HepG2 (cell line): Measurements from ENCODE around the gene BACH2. TPM values are rescaled to one million over a fixed set of nuclear protein-coding genes. Genes with fewer than 3 reads are reported as not detected.

Experiments
- ATAC-seq: fragments of 200-7000 bp; cut with Tn5 transposase; 3 replicates; pipeline ENCODE4 v1.9.1; 2020; ENCODE audit warnings: mild to moderate bottlenecking, moderate library complexity
- BruUV-seq: library from RNA; stranded (reverse); fragments of 400-500 nt; replicated peaks from 2 replicates; lab custom pipeline; 2021; lab: Mats Ljungman, UMichigan
- CTCF ChIA-PET: fragments of 300-600 bp; formaldehyde crosslinking; extraction: SDS; loops from one replicate; lab custom pipeline; 2021; ENCODE audit warnings: low total read pairs, inconsistent platforms, low intra/inter-chr PET ratio; lab: Yijun Ruan, JAX
- POLR2A ChIA-PET: fragments of 350-600 bp; sonication (Branson Sonifier 250); formaldehyde crosslinking; loops from one replicate; lab custom pipeline; 2020; ENCODE audit warnings: antibody characterized with exemption, inconsistent platforms; lab: Yijun Ruan, JAX
- DNase-seq: peaks from one replicate; pipeline ENCODE4 v3.0.0-alpha.2; 2015; ENCODE audit warnings: low spot score
- FAIRE-seq: peaks from 3 replicates; lab custom pipeline; 2011; peaks lifted over from hg19 to GRCh38; lab: Jason Lieb, UNC
- H2AFZ ChIP-seq: one replicate; pipeline ENCODE4 v1.6.1; 2011; ENCODE audit warnings: low read length, inconsistent platforms
- H3K27ac ChIP-seq: fragments of 300-600 bp; 3 replicates; pipeline ENCODE4 v1.8.0; 2011; ENCODE audit warnings: mixed run types, mild to moderate bottlenecking, mixed read lengths, low read length, inconsistent platforms; ENCODE audit not compliant: insufficient read depth; ENCODE audit errors: extremely low read length
- H3K27me3 ChIP-seq, 2 experiments: fragments of 200-600 bp in 1 of 2; 2 replicates in 1 of 2; 3 replicates in 1 of 2; pipeline versions ENCODE4 v1.6.0 to v1.8.0; 2011; ENCODE audit warnings: low read length in 2 of 2, mild to moderate bottlenecking in 2 of 2, moderate library complexity in 2 of 2, inconsistent platforms in 1 of 2; ENCODE audit not compliant: insufficient read depth in 2 of 2, control insufficient read depth in 1 of 2
- H3K36me3 ChIP-seq, 2 experiments: fragments of 200-600 bp in 1 of 2; replicated peaks in 1 of 2; 2 replicates in 1 of 2; 3 replicates in 1 of 2; pipeline versions ENCODE4 v1.5.1 to v1.8.0; 2011; ENCODE audit warnings: low read length in 2 of 2, inconsistent platforms in 1 of 2; ENCODE audit not compliant: insufficient read depth in 2 of 2, control insufficient read depth in 1 of 2
- H3K4me1 ChIP-seq: 2 replicates; pipeline ENCODE4 v1.5.1; 2012; ENCODE audit warnings: low read length, inconsistent platforms; ENCODE audit not compliant: insufficient read depth
- H3K4me2 ChIP-seq: 2 replicates; pipeline ENCODE4 v1.6.0; 2011; ENCODE audit warnings: low read depth, low read length, inconsistent platforms
- H3K4me3 ChIP-seq, 3 experiments: fragments of 200-600 bp in 1 of 3; sonication (generic), shearing (Covaris generic) in 1 of 3; replicated peaks in 1 of 3; 2 replicates each; pipeline ENCODE4 v1.5.1; 2011 to 2016; ENCODE audit warnings: low read length in 3 of 3, inconsistent platforms in 2 of 3, low read depth in 2 of 3, mild to moderate bottlenecking in 2 of 3, control low read depth in 1 of 3, mixed read lengths in 1 of 3; ENCODE audit not compliant: insufficient read depth in 1 of 3
- H3K79me2 ChIP-seq: one replicate; pipeline ENCODE4 v1.6.1; 2011; ENCODE audit warnings: low read length, inconsistent platforms; ENCODE audit not compliant: insufficient read depth
- H3K9ac ChIP-seq: 2 replicates; pipeline ENCODE4 v1.6.0; 2011; ENCODE audit warnings: mild to moderate bottlenecking, low read depth, low read length, inconsistent platforms; ENCODE audit not compliant: insufficient read depth
- H3K9me3 ChIP-seq: 2 replicates; pipeline ENCODE4 v1.5.1; 2012; ENCODE audit warnings: mild to moderate bottlenecking, low read length
- H4K20me1 ChIP-seq: 2 replicates; pipeline ENCODE4 v1.6.0; 2011; ENCODE audit warnings: inconsistent platforms, mild to moderate bottlenecking, low read length, moderate library complexity; ENCODE audit not compliant: insufficient read depth
- AGO2 ChIP-seq: fragments of 200-400 bp; formaldehyde crosslinking; optimal IDR thresholded peaks from 2 replicates; pipeline ENCODE3; 2017; ENCODE audit warnings: mild to moderate bottlenecking, low read depth, low read length, moderate library complexity
- ATF7-NPFF ChIP-seq: sonication (generic); formaldehyde crosslinking; IDR thresholded peaks from 2 replicates; pipeline ENCODE4 v1.8.1; 2023; ENCODE audit warnings: mild to moderate bottlenecking, low read depth, missing genetic modification reagents, moderate library complexity
- BORCS8-MEF2B ChIP-seq: sonication (generic); formaldehyde crosslinking; IDR thresholded peaks from 2 replicates; pipeline ENCODE4 v1.8.0; 2022; ENCODE audit warnings: mild to moderate bottlenecking, missing genetic modification reagents
- ETV5 ChIP-seq: IDR thresholded peaks from 2 replicates; pipeline ENCODE4 v1.6.1; 2018; ENCODE audit warnings: missing biosample characterization, missing genetic modification reagents, inconsistent platforms, borderline replicate concordance
- FOXM1 ChIP-seq: sonication (generic); formaldehyde crosslinking; IDR thresholded peaks from 2 replicates; pipeline ENCODE4 v1.5.0; 2020; ENCODE audit warnings: missing genetic modification reagents
- KLF12 ChIP-seq: sonication (generic); formaldehyde crosslinking; IDR thresholded peaks from 2 replicates; pipeline ENCODE4 v1.4.0; 2020; ENCODE audit warnings: missing genetic modification reagents, borderline replicate concordance
- MIER2 ChIP-seq: IDR thresholded peaks from 2 replicates; pipeline ENCODE4 v1.6.1; 2016; ENCODE audit warnings: missing biosample characterization, missing genetic modification reagents
- PAF1 ChIP-seq: IDR thresholded peaks from 2 replicates; pipeline ENCODE4 v1.6.1; 2016; ENCODE audit warnings: missing genetic modification reagents, missing compliant biosample characterization
- PRDM4 ChIP-seq: sonication (generic); formaldehyde crosslinking; IDR thresholded peaks from 2 replicates; pipeline ENCODE4 v1.9.0; 2021; ENCODE audit warnings: missing genetic modification reagents, borderline replicate concordance
- RELA ChIP-seq: sonication (generic); formaldehyde crosslinking; IDR thresholded peaks from 2 replicates; pipeline ENCODE4 v1.4.0; 2020; ENCODE audit warnings: missing genetic modification reagents
- RXRB ChIP-seq: IDR thresholded peaks from 2 replicates; pipeline ENCODE4 v1.6.1; 2016; ENCODE audit warnings: borderline replicate concordance, missing genetic modification reagents, missing compliant biosample characterization
- ZNF331 ChIP-seq: sonication (generic); formaldehyde crosslinking; IDR thresholded peaks from 2 replicates; pipeline ENCODE4 v1.4.0; 2020; ENCODE audit warnings: missing genetic modification reagents
- ZNF709 ChIP-seq: sonication (generic); formaldehyde crosslinking; IDR thresholded peaks from 2 replicates; pipeline ENCODE4 v1.5.0; 2020; ENCODE audit warnings: mild to moderate bottlenecking, missing genetic modification reagents
- ZNF770 ChIP-seq: sonication (generic); formaldehyde crosslinking; IDR thresholded peaks from 2 replicates; pipeline ENCODE4 v1.5.0; 2020; ENCODE audit warnings: mild to moderate bottlenecking, missing genetic modification reagents
- ZSCAN30 ChIP-seq: sonication (generic); formaldehyde crosslinking; IDR thresholded peaks from 2 replicates; pipeline ENCODE4 v1.5.0; 2020; ENCODE audit warnings: mild to moderate bottlenecking, missing genetic modification reagents
- WGBS: methylation state at CpG from one replicate; pipeline ENCODE4 v1.1.6; 2017; ENCODE audit warnings: low lambda C conversion rate; 5-methylcytosine and 5-hydroxymethylcytosine counted together
- in situ Hi-C: cut with HindIII; loops from 2 replicates; pipeline ENCODE4 v1.10.0; 2017; ENCODE audit warnings: low pct_unique_long_range_greater_than_20kb; ENCODE audit not compliant: extremely low pct_ligation_motif_present
- intact Hi-C: fragments of 100-400 bp; cut with micrococcal nuclease; formaldehyde crosslinking; loops from one replicate; pipeline ENCODE4 v1.10.0; 2022; ENCODE audit not compliant: unreplicated experiment
- polyA plus RNA-seq, 8 experiments: library from polyadenylated mRNA; depleted of rRNA in 3 of 8; stranded (reverse) in 7 of 8; unstranded in 1 of 8; fragments of >200 nt; fragmentation: Illumina TruSeq in 4 of 8; extraction: Trizol in 4 of 8; gene quantifications; 2 replicates each; pipeline versions ENCODE4 v1.2.1 to v1.2.3, GENCODE V29; 2011 to 2016; ENCODE audit warnings: low read depth in 4 of 8, missing spikeins in 1 of 8, mixed read lengths in 1 of 8; ENCODE audit not compliant: insufficient read depth in 1 of 8
- total RNA-seq, 5 experiments: library from RNA; depleted of rRNA; stranded (reverse); fragments of >200 nt; fragmentation: Illumina TruSeq; extraction: Trizol; gene quantifications; 2 replicates each; pipeline ENCODE4 v1.2.3, GENCODE V29; 2016; ENCODE audit warnings: low read depth in 1 of 5
- TF ChIP-seq, protein P1 (sequence below): sonication (generic); formaldehyde crosslinking; IDR thresholded peaks from 2 replicates; pipeline ENCODE4 v1.4.0; 2020; ENCODE audit warnings: missing genetic modification reagents
- TF ChIP-seq, protein P2 (sequence below): sonication (generic); formaldehyde crosslinking; IDR thresholded peaks from 2 replicates; pipeline ENCODE4 v1.4.0; 2020; ENCODE audit warnings: low read depth, mild to moderate bottlenecking, missing genetic modification reagents
- TF ChIP-seq, protein P3 (sequence below): IDR thresholded peaks from 2 replicates; pipeline ENCODE4 v1.6.1; 2016; ENCODE audit warnings: mild to moderate bottlenecking, missing biosample characterization, missing genetic modification reagents

Gene BACH2
- total and polyA plus RNA-seq, 2 of the 13 experiments (the other 11 are each of a cell fraction or from before 2014, with no cell fraction given) = 0.01 TPM; not detected in 1

DNA sequence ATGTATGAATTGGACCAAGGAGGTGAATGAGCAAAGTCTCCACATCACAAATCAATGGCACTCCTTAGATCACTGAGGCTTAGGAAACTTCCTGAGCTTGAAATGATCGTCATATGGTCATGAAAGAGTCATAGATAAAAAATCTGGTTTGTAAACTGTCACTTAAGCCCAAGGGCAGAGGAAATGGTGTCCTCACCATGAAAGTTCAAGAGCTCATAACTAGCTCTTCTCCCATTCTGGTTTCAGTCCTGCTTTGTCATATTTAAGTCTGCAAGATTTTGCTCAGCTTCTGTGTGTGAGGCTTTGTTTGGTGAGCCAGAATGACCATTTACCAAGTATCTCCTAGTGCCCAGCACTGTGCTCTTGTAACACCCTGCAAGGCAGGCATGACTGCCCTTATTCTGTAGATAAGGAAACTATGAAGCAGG, 341.9 kb downstream of the BACH2 start:
- no peak overlapping the region for H3K4me2 ChIP-seq
- H3K79me2 ChIP-seq = no peaks in the 10 kb centered on the region
- no peak overlapping the region for H3K27ac ChIP-seq
- TF ChIP-seq RXRB (CRISPR knock-in tag) (no peak), PAF1 (CRISPR knock-in tag) (no peak), ATF7-NPFF (no peak), ZNF331 (no peak), AGO2 (no peak), ZSCAN30 (CRISPR knock-in tag) (no peak), RELA (CRISPR knock-in tag) (no peak), ZNF709 (no peak), FOXM1 (no peak), PRDM4 (CRISPR knock-in tag) (no peak), MIER2 (CRISPR knock-in tag) (no peak), ZNF770 (CRISPR knock-in tag) (no peak), ETV5 (CRISPR knock-in tag) (no peak), KLF12 (CRISPR knock-in tag) (no peak), BORCS8-MEF2B (CRISPR knock-in tag) (no peak)
- TF ChIP-seq, protein P1, sequence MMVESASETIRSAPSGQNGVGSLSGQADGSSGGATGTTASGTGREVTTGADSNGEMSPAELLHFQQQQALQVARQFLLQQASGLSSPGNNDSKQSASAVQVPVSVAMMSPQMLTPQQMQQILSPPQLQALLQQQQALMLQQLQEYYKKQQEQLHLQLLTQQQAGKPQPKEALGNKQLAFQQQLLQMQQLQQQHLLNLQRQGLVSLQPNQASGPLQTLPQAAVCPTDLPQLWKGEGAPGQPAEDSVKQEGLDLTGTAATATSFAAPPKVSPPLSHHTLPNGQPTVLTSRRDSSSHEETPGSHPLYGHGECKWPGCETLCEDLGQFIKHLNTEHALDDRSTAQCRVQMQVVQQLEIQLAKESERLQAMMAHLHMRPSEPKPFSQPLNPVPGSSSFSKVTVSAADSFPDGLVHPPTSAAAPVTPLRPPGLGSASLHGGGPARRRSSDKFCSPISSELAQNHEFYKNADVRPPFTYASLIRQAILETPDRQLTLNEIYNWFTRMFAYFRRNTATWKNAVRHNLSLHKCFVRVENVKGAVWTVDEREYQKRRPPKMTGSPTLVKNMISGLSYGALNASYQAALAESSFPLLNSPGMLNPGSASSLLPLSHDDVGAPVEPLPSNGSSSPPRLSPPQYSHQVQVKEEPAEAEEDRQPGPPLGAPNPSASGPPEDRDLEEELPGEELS (CRISPR knock-in tag) = no peak
- TF ChIP-seq, protein P2, sequence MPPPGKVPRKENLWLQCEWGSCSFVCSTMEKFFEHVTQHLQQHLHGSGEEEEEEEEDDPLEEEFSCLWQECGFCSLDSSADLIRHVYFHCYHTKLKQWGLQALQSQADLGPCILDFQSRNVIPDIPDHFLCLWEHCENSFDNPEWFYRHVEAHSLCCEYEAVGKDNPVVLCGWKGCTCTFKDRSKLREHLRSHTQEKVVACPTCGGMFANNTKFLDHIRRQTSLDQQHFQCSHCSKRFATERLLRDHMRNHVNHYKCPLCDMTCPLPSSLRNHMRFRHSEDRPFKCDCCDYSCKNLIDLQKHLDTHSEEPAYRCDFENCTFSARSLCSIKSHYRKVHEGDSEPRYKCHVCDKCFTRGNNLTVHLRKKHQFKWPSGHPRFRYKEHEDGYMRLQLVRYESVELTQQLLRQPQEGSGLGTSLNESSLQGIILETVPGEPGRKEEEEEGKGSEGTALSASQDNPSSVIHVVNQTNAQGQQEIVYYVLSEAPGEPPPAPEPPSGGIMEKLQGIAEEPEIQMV (CRISPR knock-in tag) = no peak
- TF ChIP-seq, protein P3, sequence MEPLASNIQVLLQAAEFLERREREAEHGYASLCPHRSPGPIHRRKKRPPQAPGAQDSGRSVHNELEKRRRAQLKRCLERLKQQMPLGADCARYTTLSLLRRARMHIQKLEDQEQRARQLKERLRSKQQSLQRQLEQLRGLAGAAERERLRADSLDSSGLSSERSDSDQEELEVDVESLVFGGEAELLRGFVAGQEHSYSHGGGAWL (CRISPR knock-in tag) = no peak
- 0% methylated on average over 1 of the region's 1 CpG for WGBS
- no peaks in the 10 kb centered on the region; the same call in 1 of the 2 replicates for H4K20me1 ChIP-seq
- ATAC-seq (no peak), DNase-seq (no peak), FAIRE-seq (no peak)
- CTCF ChIA-PET = no interaction called here
- intact Hi-C loops = no loop called here
- no peaks in the 10 kb centered on the region for H3K4me1 ChIP-seq
- no peaks in the 10 kb centered on the region for H3K9me3 ChIP-seq
- no peaks in the 10 kb centered on the region for H3K36me3 ChIP-seq
- peaks cover 0 to 24% of the 10 kb centered on the region in 2 experiments; a peak in 3 of 5 replicates for H3K27me3 ChIP-seq
- POLR2A ChIA-PET = no interaction called here
- in situ Hi-C loops = no loop called here
- H3K9ac ChIP-seq = no peak overlapping the region
- BruUV-seq = no TSS peak
- H3K4me3 ChIP-seq = no peak overlapping the region
- no peak overlapping the region for H2AFZ ChIP-seq
